Measurements from ENCODE around the gene LRRC34.
A peak's percentile ranks its signal among the peaks of the same experiment; 100 is the strongest.

LRRC34 gene, protein sequence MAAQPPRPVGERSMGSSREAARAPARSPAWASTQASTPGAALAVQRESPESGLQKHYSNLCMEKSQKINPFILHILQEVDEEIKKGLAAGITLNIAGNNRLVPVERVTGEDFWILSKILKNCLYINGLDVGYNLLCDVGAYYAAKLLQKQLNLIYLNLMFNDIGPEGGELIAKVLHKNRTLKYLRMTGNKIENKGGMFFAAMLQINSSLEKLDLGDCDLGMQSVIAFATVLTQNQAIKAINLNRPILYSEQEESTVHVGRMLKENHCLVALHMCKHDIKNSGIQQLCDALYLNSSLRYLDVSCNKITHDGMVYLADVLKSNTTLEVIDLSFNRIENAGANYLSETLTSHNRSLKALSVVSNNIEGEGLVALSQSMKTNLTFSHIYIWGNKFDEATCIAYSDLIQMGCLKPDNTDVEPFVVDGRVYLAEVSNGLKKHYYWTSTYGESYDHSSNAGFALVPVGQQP

DNA sequence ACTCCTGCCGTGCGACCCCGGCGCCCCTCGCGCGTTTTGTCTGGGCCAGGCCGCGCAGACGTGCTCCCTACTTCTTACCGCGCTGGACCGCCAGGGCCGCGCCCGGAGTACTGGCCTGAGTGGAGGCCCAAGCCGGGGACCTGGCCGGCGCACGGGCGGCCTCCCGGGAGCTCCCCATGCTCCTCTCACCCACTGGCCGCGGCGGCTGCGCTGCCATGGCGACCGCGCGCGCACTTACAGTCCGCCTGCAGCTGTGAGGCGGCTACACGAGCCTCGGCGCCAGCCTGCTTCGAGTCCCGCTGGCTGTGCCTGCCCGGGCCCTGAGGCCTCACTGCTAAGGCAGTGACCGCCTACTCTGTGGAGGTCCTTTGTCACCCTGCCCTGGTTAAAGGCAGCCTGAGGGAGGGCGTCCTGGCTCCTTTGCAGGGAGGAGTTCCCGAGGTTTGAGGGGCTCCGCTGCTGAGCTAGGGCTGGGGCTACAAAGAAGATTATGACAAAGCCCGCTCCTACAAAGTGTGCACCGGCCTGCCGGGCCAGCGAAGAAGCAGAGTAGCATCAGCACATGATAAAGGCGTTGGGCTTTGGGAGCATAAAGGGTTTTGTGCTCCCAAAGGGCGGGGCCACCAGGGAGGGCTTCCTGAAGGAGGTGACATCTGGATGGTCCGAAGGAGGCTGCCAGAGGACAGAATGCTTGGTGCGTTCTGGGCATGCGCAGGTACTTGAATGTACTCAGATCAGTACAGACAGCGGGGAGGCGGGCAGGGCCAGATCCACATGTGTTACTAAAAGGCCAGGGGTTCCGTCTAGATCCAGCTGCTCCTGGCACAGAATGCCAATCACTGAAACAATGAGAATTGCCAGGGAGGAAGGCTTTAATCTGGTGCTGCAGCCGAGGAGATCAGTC is at the start of gene LRRC34, which contains the start of gene LRRIQ4:
Gene LRRC34 (minus strand): TSS at position 573 of the 904 bp plus-strand sequence. CDS start 356 bp downstream, at position 217.
Gene LRRIQ4 (plus strand): TSS at position 539 of the 904 bp plus-strand sequence. CDS start 9,052 bp downstream, outside the sequence.
- DNase-seq = peak; percentile 83

DNA sequence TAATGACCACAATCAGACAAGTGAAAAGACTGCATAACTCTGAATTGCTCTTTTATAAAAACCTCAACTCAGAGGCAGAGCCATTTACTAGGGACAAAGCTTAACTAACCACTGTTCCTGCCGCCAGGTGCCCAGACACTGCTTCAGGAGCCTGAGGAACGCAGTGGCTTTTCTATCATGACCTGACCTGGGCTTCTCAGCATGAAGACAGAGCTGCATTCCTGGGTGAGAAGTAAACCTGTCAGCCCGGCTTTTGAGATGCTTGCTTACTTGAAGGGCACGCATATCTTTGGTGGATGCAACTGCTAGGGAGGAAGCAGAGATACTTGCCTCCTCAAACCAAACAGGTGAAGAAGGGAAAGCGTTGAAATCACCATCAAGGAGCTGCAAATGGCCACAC is 49.2 kb upstream of the LRRC34 start:
- DNase-seq = no peak

DNA sequence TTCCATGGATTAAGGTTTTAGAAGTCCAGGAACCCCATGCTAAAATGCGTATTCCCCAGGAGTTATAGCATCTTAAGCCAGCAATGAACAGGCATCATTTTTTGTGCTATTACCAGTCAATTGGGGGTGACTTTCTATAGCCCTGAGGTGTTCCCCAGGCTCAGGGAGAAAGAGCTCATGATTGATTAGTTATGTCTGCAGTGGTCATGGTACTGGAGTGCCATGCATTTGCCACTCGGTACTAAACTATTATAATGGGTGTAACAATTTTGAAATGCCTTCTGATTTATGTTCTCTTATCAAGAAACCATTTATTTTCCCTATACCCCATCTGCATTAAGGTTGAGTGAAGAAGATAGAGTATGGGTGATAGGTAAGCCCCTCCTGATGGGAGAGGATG is 45.1 kb upstream of the LRRC34 start:
- DNase-seq = no peak

DNA sequence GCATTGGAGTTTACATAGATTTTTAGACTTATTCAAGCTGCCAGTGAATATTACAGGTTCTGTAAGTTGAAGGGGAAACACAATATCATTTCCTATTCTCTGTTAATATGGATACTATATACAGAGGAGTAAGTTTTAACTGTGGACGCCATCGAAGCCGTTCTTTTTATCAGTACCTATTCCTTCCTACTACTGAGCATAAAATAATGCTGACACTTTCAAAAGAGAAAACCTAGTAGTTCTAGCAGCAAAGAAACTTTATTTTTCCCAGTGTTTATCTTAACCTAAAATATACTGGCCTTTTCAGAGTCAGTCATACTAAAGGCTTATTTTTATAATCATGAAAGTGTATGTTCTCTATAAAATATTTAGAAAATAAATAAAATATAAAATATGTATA is 42.8 kb upstream of the LRRC34 start:
- no peak for DNase-seq

DNA sequence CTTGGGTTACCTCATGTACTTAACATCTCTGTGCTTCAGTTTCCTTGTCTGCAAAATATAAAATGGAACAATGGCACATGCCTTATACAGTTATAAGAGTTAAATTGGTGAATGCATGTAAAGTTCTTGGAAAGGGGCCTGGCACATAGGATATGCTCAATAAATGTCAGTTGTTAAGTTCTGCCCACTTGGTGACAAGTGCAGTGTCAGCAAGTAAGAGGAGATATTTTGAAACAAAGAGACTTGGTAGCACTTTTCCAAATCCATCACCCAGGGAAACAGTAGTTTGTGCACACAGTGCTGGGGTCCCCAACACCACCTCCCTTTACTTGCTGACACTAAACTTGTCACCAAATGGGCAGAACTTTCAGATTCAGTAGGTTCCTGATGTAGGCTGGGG is 37.9 kb upstream of the LRRC34 start:
- DNase-seq = no peak

DNA sequence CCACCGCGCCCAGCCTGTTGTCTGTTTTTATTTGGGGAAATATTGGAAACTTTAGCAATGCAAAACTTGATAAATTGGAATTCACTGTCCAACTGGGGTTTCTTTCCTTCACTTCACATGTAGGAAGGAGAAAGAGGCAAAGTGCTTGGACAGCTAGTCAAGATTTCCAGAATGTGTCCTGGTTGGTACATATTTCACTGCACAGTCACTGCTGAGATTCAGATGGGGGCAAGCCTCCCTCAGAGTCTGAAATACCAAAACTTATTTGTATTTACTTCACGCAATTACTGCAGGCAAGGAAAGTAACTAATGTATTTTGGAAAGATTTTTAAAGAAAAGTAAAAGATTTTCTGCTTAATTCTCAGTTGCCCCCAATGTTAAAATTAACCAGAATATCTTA is 36.0 kb upstream of the LRRC34 start:
- DNase-seq = no peak

DNA sequence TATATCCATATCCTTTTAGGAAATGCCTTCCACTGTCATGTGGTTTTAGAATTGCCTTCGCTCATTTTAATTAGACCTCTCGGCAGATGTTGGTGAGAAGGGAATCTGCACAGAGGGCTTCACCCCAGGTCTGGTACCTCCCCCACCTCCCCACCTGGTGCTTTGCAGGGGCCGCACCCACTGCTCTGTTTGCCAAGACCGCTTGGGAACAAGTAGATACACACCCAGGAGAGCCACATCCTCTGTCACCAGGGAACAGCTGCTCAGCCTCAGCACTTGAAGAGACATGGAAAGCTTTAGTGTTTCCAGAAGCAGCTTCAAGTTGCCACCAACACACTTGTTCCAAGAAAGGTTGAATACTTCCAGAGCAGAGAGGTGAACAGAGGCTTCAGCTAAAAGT is 35.2 kb upstream of the LRRC34 start:
- no peak for DNase-seq

DNA sequence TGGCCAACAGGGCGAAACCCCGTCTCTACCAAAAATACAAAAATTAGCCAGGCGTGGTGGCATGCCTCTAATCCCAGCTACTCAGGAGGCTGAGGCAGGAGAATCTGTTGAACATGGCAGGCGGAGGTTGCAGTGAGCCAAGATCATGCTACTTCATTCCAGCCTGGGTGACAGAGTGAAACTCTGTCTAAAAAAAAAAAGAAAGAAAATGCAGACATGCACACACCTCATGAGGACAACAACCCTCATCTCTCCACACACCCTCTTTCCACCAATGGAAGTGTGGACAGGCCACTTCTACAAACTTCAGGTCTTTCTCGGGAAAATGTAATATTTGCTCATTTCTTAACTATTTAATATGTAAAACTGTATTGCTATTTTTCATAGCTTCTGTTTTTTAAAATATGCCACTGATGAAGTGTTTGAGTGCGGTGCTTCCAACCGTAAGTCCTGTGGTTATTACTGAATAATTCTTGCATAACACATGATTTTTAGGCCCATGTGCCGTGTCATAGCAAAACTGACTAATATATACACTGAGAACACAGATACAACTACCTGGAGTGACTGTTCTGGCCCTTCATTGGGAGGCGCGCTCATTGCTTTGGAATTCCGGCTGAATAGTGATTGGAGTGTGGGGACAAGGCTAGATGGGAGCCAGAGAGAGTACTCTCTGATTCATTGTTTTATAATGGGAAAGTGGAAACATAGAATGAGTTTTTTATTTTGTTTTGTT is 33.9 kb upstream of the LRRC34 start:
- no peak for DNase-seq

DNA sequence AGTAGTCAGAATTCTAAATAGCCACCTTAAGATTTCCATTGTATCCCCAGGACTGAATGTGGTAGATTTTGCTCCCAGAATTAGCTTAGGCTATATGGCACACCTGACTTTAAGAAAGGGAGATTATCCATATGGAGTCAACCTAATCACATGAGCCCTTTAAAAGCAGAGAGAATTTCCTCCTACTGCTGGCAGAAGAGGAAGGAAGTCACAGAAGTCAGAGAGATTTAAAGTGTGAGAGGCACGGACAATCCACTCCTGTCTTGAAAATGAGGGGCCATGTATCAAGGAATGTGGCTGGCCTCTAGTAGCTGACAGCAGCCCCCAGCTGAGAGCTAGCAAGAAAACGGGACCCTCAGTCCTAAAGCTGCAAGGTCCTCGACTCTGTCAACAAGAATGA is 30.3 kb upstream of the LRRC34 start:
- DNase-seq = no peak

DNA sequence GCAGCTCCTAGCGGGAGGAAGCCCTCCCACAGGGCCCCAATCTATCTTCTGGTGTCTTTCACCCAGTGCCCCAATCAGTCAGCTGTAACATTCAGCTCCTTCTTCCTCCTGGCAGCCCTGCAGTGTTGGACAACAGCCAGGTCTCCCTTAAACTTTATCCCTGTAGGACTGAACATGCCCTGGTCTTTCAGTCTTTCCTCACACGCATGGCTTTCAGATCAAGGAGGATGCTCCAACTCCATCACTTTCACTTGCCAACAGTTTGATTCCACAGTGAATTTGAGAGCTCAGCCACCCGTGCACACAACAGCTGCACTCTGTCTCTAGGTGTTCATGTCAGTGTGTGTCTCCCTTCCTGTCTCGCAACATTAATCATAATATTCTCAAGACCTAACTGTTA is 28.5 kb upstream of the LRRC34 start:
- DNase-seq = no peak

DNA sequence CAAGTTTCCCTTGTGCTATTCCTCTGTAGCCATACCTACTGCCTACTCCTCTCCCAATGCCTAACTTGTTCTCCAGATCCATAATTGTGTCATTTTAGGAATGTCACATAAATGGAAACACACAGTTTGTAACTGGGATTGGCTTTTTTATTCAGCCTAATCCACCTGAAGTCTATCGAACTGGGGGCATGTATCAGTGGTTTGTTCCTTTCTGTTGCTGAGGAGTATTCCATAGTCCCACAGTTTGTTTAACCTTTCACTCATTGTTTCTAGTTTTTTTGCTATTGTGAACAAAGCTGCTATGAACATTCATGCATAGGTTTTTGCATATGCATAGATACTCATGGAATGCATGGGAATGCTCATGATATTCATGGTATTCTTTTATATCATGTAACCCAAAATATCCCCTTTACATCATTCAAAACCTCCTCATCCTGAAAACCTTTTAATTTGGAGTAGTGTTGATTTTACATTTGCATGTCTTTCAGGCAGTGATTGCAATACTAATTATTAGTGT is 25.9 kb upstream of the LRRC34 start:
- DNase-seq = no peak

DNA sequence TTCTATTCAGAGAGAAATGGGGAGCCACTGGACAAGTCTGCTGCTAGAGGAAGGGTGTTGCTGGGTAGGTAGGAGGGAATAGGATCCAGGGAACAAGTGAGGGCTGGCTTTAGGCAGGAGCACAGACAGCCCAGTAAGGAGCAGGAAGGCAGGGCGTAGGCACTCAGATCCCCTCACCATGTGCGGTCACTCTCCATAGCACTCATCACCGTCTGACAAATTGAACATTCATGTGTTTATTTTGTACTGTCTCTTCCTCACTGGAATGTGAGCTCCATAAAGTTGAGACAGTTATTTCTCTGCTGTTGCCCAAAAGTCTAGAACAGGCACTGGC is 24.2 kb upstream of the LRRC34 start:
- no peak for DNase-seq

DNA sequence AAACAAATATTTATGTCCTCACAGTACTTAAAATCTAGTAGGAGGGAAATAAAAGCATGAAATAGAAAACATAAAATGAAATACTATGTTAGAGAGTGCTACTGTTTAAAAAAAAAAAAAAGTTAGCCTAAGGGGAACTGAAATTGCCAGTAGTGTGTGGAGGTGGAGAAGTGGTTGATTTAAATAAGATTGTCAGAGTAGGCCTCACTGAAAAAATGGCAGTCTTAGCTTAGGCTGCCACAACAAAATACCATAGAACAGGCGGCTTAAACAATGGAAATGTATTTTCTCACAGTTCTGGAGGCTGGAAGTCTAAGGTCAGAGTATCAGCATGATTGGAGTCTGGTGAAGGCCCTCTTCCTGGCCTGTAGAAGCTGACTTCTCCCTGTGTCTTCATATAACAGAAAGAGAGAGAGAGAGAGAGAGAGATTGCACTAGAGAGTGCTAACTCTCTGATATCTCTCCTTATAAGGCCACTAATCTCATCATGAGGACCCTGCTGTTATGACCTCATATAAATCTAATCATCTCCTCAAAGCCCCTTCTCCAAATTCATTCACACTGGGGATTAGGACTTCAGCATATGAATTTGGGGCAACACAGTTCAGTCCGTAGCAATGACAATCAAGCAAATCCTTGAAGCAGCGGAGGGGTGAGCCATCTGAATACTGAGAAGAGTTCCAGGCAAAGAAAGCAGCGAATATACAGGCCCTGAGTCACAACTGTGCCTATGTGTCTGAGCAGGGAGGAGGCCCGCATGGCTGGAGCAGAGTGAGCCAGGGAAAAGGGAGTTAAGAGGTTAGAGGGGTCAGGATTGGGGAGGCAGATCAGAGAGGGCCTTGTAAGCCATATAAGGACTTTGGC is 23.6 kb upstream of the LRRC34 start:
- DNase-seq = no peak

DNA sequence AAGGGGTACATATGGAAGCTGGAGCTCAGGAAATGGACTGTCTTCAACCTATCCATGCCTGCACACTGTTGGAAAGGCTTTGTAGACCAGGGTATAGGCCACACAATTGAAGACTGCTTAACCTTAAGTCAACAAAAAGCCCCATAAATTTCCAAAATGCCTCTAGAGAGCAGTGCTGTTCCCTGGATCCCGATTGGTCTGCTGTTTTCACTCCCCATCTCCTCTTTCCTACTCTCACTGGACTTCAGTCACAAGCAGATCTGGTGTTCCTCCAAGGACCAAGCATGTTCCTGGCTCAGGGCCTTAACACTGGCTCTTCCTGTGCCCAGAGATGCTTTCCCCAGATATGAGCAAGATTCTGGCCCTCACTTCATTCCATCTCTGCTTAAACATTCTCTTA is 22.8 kb upstream of the LRRC34 start:
- no peak for DNase-seq

DNA sequence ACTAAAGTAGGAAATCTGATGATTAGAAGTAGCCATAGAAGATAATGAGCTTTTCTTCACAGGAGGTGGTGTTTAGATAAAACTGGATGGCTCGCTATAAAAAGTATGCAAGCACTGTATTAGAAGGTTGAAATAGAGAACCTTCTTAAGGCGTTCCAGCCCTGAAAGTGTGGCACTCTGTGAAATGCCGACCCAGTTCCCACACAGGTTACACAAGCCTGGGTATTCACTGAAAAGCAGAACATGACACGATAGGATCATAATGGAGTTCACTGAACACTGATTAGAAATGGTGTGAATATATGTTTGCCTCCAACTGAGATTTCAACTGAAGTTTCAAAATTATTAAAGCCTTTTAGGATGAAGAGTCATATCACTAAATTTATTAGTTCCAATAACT is 15.0 kb upstream of the LRRC34 start:
- no peak for DNase-seq

DNA sequence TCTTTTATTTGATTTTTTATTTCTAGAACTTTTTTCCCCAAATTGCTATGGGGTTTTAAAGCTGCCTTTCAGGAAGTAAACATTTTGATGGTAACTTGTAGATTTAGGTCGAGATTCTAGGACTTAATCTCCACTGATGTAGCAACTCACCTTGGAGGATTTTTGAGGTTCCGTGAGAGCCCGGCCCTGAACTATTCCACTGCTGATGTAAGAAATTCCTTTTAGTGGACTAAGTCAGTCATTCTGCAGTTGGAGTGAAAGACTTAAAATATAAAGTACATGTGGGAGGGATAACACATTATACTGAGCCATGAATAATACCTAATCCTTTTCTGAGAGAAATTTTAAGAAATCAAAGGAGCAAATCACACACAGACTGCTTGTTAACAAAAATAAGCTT is 12.6 kb upstream of the LRRC34 start:
- DNase-seq = no peak

DNA sequence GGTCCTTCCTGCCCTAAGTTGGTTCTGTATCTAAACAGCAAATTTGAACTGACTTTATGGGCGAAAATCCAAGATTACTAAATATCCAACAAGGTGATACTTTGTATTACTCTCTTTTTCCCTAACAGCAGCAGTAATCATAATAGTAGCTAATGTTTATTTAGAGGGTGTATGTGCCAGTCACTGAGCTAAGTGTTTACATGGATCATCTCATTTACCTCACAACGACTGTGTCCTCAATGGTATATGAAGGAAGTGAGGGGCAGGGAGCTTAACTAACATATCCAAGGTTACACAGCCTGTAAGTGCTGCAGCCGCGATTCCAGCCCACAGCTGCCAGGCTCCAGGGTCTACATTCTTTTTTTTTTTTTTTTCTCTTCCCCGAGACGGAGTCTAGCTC is 10.3 kb upstream of the LRRC34 start:
- DNase-seq = no peak

DNA sequence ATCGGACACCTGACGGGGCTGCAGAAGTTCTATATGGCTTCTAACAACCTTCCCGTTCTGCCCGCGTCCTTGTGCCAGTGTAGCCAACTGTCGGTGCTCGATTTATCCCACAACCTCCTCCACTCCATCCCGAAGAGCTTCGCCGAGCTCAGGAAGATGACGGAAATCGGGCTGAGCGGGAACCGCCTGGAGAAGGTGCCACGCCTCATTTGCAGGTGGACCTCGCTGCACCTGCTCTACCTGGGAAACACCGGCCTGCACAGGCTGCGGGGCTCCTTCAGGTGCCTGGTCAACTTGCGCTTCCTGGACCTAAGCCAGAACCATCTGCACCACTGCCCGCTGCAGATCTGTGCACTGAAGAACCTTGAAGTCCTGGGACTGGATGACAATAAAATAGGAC is 9.8 kb upstream of the LRRC34 start:
- no peak for DNase-seq

DNA sequence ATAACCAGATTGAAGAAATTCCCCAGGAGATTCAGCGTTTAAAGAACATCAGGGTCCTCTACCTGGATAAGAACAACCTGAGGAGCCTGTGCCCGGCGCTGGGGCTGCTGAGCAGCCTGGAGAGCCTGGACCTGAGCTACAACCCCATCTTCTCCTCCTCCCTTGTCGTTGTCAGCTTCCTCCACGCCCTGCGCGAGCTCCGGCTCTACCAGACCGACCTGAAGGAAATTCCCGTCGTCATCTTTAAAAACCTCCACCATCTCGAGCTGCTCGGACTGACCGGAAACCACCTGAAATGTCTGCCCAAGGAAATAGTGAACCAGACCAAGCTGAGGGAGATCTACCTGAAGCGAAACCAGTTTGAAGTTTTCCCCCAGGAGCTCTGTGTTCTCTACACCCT is 9.4 kb upstream of the LRRC34 start:
- no peak for DNase-seq

DNA sequence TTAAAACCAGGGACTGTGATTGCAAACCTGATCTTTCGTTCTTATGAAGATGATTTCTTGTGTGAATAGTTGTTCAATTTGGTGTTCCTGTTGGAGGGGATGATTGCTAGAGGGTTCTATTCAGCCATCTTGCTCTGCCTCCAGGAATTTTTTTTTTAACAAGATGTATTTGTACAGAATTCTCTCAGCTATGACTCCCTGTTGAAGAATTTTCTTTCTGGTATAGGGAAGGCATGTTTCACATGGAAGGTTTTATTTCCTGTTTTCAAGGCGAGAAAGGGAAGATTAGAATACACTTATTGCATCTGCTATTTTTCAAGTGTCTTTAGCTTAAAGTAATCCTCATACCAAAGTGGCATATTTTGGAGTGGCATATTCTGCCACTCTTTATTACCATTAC is 5.6 kb upstream of the LRRC34 start:
- DNase-seq = no peak

DNA sequence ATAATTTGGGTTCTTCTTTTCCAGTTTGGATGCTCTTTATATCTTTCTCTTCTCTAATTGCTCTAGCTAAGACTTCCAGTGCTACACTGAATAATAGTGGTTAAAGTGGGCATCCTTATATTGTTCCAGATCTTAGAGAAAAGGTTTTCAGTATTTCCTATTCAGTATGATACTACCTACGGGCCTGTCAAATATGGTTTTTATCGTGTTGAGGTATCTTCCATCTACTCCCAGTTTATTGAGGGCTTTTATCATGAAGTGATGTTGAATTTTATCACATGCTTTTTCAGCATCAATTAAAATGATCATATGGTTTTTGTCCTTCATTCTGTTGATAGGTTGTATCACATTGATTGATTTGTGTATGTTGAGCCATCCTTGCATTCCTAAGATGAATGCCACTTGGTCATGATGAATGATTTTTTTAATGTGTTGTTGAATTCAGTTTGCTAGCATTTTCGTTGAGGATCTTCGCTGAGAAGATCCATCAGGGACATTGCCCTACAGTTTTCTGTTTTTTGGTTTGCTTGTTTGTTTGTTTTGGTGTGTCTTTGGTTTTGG is 3.0 kb upstream of the LRRC34 start:
- DNase-seq = no peak

Measured in NCI-H1436 treated with DMSO at 0.1 percent for 48 hours (cell line).